ENCODE results near the gene PFKL. TPM values are rescaled to one million over a fixed set of nuclear protein-coding genes. Genes with fewer than 3 reads are reported as not detected.

The PFKL gene
- polyA plus RNA-seq, 1 donor (not counting 4 experiments of a cell fraction or from before 2014, with no cell fraction given), result 46.6 TPM

GRCh38 chr21:44271558-44272283 is 28.1 kb upstream of the PFKL start:
- H3K4me1 ChIP-seq (ENCODE audit: control insufficient read depth, extremely low read depth, insufficient read depth, low read length), result no peaks in the 10 kb centered on the region
- H3K4me2 ChIP-seq (ENCODE audit: control insufficient read depth, extremely low read depth, insufficient read depth, low read depth, low read length), result no peak overlapping the region
- no peaks in the 10 kb centered on the region for H4K20me1 ChIP-seq (ENCODE audit: control insufficient read depth, extremely low read depth, insufficient read depth, low read length)
- no peak for DNase-seq (ENCODE audit: low read depth, low spot score)
- no peak overlapping the region for H3K27ac ChIP-seq (ENCODE audit: control insufficient read depth, insufficient read depth, low read length)
- dilution Hi-C loops (cut with MboI; ENCODE audit: extremely low pct_ligation_motif_present, low sequenced_read_pairs), result no loop called here
- H3K27me3 ChIP-seq (ENCODE audit: control insufficient read depth, extremely low read depth, insufficient read depth, low read length), result peaks cover 11% of the 10 kb centered on the region
- no peak overlapping the region for H3K4me3 ChIP-seq (ENCODE audit: control insufficient read depth in 2 of 3, extremely low read depth in 1 of 3, insufficient read depth in 2 of 3, low read depth in 1 of 3, low read length in 3 of 3)
- no peaks in the 10 kb centered on the region for H3K79me2 ChIP-seq (ENCODE audit: control insufficient read depth, insufficient read depth, low read length)
- no peaks in the 10 kb centered on the region for H3K9me3 ChIP-seq (ENCODE audit: control insufficient read depth, low read depth, low read length)
- H3K9ac ChIP-seq (ENCODE audit: control insufficient read depth, extremely low read depth, insufficient read depth, low read length), result no peak overlapping the region
- no peak for FAIRE-seq
- no peak overlapping the region for H2AFZ ChIP-seq (ENCODE audit: control insufficient read depth, low read length)
- H3K9me1 ChIP-seq (ENCODE audit: control insufficient read depth, extremely low read depth, insufficient read depth, low read length), result no peaks in the 10 kb centered on the region
- no peaks in the 10 kb centered on the region for H3K36me3 ChIP-seq (ENCODE audit: control insufficient read depth in 2 of 2, extremely low read depth in 1 of 2, insufficient read depth in 2 of 2, low read length in 2 of 2)
- TF ChIP-seq, protein P1, sequence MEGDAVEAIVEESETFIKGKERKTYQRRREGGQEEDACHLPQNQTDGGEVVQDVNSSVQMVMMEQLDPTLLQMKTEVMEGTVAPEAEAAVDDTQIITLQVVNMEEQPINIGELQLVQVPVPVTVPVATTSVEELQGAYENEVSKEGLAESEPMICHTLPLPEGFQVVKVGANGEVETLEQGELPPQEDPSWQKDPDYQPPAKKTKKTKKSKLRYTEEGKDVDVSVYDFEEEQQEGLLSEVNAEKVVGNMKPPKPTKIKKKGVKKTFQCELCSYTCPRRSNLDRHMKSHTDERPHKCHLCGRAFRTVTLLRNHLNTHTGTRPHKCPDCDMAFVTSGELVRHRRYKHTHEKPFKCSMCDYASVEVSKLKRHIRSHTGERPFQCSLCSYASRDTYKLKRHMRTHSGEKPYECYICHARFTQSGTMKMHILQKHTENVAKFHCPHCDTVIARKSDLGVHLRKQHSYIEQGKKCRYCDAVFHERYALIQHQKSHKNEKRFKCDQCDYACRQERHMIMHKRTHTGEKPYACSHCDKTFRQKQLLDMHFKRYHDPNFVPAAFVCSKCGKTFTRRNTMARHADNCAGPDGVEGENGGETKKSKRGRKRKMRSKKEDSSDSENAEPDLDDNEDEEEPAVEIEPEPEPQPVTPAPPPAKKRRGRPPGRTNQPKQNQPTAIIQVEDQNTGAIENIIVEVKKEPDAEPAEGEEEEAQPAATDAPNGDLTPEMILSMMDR (optimal IDR thresholded peaks at IDR 0.05 in 1 of 3, IDR thresholded peaks at IDR 0.05 in 1 of 3, conservative IDR thresholded peaks at IDR 0.05 in 1 of 3; ENCODE audit: extremely low read depth in 1 of 3, insufficient read depth in 2 of 3, low read length in 3 of 3), result no peak
- no peak for TF ChIP-seq EZH2 (IDR thresholded peaks at IDR 0.05; ENCODE audit: low read length)

DNA sequence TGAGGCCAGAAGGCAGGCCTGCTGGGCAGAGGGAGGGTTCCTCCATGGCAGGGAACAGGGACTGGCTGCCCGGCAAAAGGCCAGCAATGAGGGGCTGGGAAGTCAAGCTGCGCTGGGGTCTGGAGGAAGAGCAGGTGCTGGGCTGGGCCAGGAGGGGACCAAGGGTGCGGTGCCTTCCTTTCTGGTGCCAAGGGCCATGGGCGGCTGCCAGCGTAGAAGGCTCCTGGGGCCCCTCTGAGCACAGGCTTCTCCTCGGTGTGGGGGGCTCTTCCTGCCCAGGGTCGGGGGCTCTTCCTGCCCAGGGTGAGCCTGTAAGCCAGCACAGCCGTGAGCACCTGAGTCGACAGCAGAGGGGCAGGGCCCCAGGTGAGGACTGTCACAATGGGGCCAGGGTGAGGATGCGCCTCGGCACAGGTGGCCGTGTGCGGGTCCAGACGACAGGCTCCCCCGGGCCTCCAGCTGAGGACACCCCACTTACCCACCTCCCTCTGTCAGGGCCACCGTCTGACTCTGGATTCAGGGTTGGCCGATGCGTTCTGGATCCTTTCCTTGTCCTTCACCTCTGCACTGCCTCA is 27.5 kb upstream of the PFKL start:
- Histone ChIP-seq H4K20me1 (ENCODE audit: control insufficient read depth, extremely low read depth, insufficient read depth, low read length) (no peaks in the 10 kb centered on the region), H3K4me1 (ENCODE audit: control insufficient read depth, extremely low read depth, insufficient read depth, low read length) (no peaks in the 10 kb centered on the region), H3K4me3 (ENCODE audit: control insufficient read depth in 2 of 3, extremely low read depth in 1 of 3, insufficient read depth in 2 of 3, low read depth in 1 of 3, low read length in 3 of 3) (no peak overlapping the region), H2AFZ (ENCODE audit: control insufficient read depth, low read length) (no peak overlapping the region), H3K9me3 (ENCODE audit: control insufficient read depth, low read depth, low read length) (no peaks in the 10 kb centered on the region), H3K79me2 (ENCODE audit: control insufficient read depth, insufficient read depth, low read length) (no peaks in the 10 kb centered on the region), H3K36me3 (ENCODE audit: control insufficient read depth in 2 of 2, extremely low read depth in 1 of 2, insufficient read depth in 2 of 2, low read length in 2 of 2) (no peaks in the 10 kb centered on the region), H3K9me1 (ENCODE audit: control insufficient read depth, extremely low read depth, insufficient read depth, low read length) (no peaks in the 10 kb centered on the region), H3K4me2 (ENCODE audit: control insufficient read depth, extremely low read depth, insufficient read depth, low read depth, low read length) (no peak overlapping the region), H3K9ac (ENCODE audit: control insufficient read depth, extremely low read depth, insufficient read depth, low read length) (no peak overlapping the region), H3K27ac (ENCODE audit: control insufficient read depth, insufficient read depth, low read length) (no peak overlapping the region), H3K27me3 (ENCODE audit: control insufficient read depth, extremely low read depth, insufficient read depth, low read length) (peaks cover 11% of the 10 kb centered on the region)
- dilution Hi-C loops (cut with MboI; ENCODE audit: extremely low pct_ligation_motif_present, low sequenced_read_pairs), result no loop called here
- FAIRE-seq (no peak), DNase-seq (ENCODE audit: low read depth, low spot score) (no peak)
- no peak for TF ChIP-seq EZH2 (IDR thresholded peaks at IDR 0.05; ENCODE audit: low read length)
- TF ChIP-seq, protein P1 (optimal IDR thresholded peaks at IDR 0.05 in 1 of 3, IDR thresholded peaks at IDR 0.05 in 1 of 3, conservative IDR thresholded peaks at IDR 0.05 in 1 of 3; ENCODE audit: extremely low read depth in 1 of 3, insufficient read depth in 2 of 3, low read length in 3 of 3), result no peak

Data from keratinocyte (primary cell).